Measurements from ENCODE around the gene SYNE2. TPM values are rescaled to one million over a fixed set of nuclear protein-coding genes. Genes with fewer than 3 reads are reported as not detected.

SYNE2 gene
- total RNA-seq, 1 experiment from 2014 or later, result 25.9 TPM

Small RNA genes lying within 50 kb of the gene (small RNA-seq; reads per million reads assigned to genes)
- not detected for gene MIR548H1
- not detected for gene RF00019
- not detected for gene RPS28P1

Other genes starting within 250 kb of the SYNE2 start
- 20.1 and 34.4 TPM in 2 replicates for gene WDR89, start 211.1 kb upstream of the SYNE2 start, total RNA-seq (2014; rRNA removed; shearing (Covaris generic); ENCODE audit: low replicate concordance)
- gene SGPP1, start 124.9 kb upstream of the SYNE2 start, total RNA-seq (2014; rRNA removed; shearing (Covaris generic); ENCODE audit: low replicate concordance), result 86.2 and 185 TPM in 2 replicates